Measurements from ENCODE around the gene SERPINB2.

- TF ChIP-seq CTCF (IDR thresholded peaks at IDR 0.05; ENCODE audit: insufficient read depth, low read depth, low read length) (no peak), EZH2 (IDR thresholded peaks at IDR 0.05; ENCODE audit: insufficient read depth, low read length) (no peak)
These were observed 20.0 kb upstream of the SERPINB2 start for GRCh38 chr18:63867368-63868125.

Data from astrocyte (in vitro differentiated cells and primary cell).